K562 (cell line): ENCODE measurements around the gene HACE1.

Experiments used
- BCOR ChIP-seq: fragments of 450-650 bp; IDR thresholded peaks from 2 replicates; pipeline ENCODE4 v1.6.1; 2016
- SMARCE1 ChIP-seq: fragments of 450-650 bp; IDR thresholded peaks from 2 replicates; pipeline ENCODE4 v1.7.1; 2016; ENCODE audit warnings: mild to moderate bottlenecking
- ZNF583 ChIP-seq: fragments of 250-450 bp; sonication (Bioruptor Pico); IDR thresholded peaks from 2 replicates; pipeline ENCODE4 v1.4.0; 2020

GRCh38 chr6:104768906-104769305 lies 90.8 kb downstream of the HACE1 start:
- TF ChIP-seq BCOR (no peak), ZNF583 (no peak), SMARCE1 (no peak)
